T1000 (cell line): ENCODE data around the gene FBXL17.
"Not testable (repeated sequence)": the region's sequence is repeated elsewhere in the genome, so short reads cannot be mapped to it uniquely, and the experiment has no call there.

Experiments used
- DNase-seq: peaks from one replicate; lab custom pipeline; 2025; ENCODE audit warnings: mixed read lengths; lab: John Stamatoyannopoulos, UW

Gene FBXL17

DNA sequence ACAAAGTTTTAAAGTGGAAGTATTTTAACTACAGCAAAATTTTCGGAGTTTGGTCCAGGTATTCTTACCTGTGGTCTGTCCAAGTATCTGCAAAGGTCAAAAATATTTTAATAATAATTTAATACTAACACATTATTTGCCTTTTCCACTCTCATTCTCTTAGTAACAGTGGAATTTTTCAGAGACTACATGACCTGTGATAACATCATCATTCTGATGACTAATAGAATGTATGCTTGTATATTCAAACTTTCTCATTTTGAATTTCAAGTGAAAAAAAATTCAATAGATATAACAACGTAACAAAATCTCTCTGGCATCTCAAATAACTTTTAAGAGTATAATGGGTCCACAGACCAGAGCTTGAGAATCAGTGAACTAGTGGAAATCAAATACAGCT is 78.3 kb downstream of the FBXL17 start:
- DNase-seq: no peak

DNA sequence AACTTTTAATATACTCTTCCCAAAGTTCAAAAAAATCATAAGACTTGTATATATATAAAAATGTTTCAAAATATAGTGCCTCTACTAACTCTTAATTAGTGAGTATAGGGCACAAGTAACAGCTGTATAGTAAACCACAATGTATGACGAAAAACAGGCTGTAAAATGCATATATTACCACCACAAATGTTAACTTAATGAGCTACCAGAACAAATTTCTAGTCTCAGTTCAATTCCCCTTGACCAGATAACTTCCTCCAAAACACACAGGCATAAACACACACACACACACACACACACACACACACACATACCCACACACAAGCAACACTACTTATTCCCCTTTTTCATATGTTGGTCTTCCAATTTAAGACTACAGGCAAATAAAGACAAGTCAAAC is 78.8 kb downstream of the FBXL17 start:
- no peak for DNase-seq

GRCh38 chr5:108297042-108297601 is 84.8 kb downstream of the FBXL17 start:
- DNase-seq: no peak

DNA sequence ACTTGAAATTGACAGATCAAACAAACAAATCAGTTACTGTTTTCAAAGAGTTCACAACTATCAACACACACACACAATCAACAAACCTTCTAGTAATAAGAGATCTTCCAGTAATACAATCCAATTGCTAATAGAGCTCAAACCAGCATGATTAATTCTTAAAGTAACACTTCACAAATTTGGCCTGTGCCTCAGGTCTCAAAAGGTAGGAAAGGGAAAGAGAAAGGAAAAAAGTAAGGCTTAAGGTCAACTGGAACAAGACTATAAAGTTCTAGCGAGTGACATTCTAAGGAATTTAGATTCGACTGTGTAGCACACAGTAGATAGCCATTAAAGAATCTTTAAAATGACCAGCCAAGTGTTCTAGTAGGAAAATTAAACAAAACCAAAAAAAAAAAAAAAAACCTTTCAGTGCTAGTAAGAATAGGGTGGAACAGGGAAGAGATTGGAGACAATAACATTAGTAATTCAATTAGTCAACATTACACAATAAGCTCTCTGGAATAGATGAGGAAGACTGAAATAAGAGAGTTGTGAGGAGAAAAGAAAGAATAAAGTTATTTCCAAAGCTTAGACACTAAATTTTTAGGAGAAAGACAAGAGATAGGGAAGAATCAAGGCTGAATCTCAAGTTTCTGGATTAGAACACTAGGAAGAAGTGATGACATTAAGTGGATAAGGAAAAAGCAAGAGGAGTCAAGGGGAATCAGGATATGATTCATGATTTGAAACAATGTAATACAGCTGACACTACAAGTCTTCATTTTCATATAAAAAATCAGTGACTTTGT is 86.1 kb downstream of the FBXL17 start:
- no peak for DNase-seq

- DNase-seq: no peak
These were observed 100.8 kb downstream of the FBXL17 start for GRCh38 chr5:108280960-108281569.

- DNase-seq: no peak
These were observed 101.7 kb downstream of the FBXL17 start for GRCh38 chr5:108280248-108280647.

- DNase-seq: no peak
These were observed 103.3 kb downstream of the FBXL17 start for GRCh38 chr5:108278285-108279240.

- DNase-seq: no peak
These were observed 105.5 kb downstream of the FBXL17 start for GRCh38 chr5:108276187-108277050.

DNA sequence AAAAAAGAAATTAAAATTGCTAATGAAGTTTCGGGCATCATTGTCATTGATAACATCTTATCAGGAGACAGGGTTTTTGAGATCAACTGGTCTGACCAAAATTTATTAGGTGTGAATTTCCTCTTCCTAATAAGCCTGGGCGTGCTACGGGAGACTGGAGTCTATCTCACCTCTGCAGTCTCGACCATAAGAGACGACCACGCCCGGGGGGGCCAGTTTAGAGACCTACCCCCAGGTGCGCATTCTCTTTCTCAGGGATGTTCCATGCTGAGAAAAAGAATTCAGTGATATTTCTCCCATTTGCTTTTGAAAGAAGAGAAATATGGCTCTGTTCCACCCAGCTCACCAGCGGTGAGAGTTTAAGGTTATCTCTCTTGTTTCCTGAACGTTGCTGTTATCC is 107.8 kb downstream of the FBXL17 start:
- not testable (repeated sequence) for DNase-seq

DNA sequence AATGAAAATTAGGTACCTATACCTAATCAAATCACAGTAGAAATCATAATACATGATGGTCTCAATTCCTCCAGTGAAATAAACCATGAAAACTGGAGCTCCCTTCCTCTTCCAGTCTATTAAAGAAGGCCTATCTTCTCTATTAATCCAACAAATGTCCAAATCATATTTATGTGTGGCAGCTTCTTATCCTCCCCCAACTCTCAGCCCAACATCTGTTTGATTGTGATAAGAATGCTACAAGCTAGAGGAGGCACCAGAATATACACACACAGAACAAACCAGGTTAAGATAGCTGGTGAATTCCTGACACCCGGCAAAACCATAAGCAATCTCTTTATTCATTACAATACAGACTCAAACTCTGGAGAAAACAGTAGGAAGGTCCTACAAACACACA is 110.8 kb downstream of the FBXL17 start:
- DNase-seq: no peak

DNA sequence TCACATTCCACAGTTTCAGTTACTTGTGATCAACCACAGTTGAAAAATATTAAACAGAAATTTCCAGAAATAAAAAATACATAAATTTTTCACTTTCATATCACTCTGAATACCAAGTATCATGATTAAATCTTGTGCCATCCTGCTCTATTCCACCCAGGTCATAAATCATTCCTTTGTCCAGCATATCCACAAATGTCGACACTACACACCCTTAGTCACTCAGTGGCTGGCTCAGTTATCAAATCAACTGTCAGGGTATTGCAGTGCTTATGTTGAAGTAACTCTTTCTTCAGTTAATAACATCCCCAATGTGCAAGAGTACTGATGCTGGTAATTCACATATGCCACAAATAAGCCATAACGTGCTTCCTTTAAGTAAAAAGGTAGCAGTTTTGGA is 115.7 kb downstream of the FBXL17 start:
- no peak for DNase-seq

DNA sequence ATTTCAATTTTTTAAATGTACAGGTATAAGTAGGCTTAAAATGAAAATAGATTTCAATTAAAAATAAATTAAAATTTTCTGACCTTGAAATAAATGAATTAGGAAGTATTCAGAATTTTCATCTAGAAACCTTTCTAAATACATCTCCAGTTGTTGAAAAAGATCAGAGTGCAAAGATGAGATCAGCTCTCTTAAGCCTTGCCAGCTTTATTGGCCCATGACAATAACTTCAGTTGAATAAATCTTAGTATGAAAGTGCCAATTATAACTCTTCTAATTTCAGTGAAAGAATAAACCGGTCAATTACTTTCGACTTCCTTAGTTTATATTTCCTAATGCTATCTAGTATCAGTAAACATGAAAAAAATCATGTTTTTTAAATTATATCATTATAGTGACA is 117.4 kb downstream of the FBXL17 start:
- DNase-seq: no peak

GRCh38 chr5:108263338-108263737 is 118.6 kb downstream of the FBXL17 start:
- no peak for DNase-seq

- DNase-seq: no peak
These were observed 121.1 kb downstream of the FBXL17 start for GRCh38 chr5:108260858-108261170.

DNA sequence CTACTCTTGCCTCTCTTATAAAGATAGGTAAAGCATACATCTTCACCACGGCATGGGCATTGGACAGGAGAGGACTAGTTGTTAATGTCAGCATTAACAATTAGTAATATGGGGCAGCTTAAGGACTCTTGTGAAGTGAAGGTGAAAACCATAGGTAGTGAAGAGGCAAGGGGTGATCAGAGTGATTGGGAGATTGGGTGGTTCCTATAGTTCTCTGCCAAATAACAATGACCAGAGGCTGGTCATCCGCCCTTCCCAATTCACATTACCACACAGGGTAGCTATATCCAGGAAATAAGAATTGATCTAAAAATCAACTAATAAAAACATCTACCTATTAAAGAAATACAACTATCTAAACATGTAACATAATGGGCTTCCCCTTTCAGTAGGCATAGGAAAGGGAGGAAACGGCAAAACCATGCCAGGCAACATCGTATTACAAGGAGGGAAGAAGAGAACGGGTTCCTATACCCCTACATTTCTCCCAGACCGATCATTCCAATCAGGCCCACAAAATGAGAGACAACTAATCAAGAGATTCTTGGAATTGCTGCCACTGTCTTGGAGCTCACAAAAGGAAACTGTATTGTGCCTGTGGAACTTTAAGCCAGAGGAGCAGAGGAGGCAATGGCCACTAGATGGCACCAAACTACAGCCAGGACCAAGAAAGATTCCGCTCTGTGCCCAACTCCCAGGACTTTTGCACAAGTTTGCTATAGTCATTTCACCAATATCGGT is 121.6 kb downstream of the FBXL17 start:
- peak; percentile 19 for DNase-seq

DNA sequence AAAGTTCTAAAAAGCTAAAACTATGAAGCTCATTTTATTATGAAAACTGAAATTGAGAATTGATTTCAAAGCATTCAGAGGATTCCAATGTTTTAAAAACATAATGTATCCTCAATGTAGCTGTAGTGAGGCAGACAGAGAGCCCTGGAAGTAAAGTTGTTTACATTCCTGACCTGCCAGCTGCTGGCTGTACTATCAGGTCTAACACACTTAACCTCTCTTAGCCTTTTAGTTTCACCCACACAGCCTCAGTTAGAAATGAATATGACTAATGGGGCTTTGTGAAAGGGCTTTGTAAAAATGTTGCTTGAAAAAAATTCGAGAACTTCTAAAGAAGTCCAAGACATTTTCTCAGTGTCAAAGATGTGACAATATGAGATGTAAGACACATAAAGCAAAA is 122.6 kb downstream of the FBXL17 start:
- DNase-seq: no peak

DNA sequence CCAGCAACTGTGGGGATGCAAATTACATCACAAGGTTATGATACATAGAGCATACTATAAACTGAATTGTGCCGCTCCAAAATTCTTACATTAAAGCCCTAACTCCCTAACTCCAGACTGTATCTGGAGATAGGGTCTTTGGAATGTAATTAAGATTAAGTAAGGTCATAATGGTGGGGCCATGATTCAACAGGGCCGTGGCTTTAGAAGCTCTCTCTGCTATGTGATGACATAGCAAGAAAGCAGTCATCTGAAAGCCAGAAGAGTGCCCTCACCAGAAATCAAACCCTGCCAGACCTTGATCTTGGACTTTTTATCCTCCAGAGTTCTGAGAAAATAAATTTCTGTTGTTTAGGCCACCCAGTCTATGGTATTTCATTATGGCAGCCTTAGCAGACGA is 123.9 kb downstream of the FBXL17 start:
- no peak for DNase-seq

DNA sequence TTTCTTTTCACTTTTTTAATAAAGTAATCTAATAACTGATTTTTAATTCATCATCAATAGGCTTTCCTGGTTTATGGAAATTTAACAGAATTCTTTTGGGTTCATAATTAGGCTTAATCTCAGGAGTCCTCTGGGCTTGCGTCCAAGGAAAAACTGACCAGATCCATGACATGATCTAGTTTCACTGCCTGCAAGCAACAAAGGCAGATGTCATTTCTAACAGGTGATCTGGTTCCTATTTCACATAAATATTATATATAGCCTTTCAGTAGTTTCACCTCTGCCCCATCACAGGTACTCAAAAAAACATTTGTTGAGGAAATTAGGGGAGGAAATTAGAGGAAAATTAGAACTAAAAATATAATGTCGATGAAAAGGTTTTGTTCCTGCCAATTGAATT is 126.4 kb downstream of the FBXL17 start:
- DNase-seq: no peak

GRCh38 chr5:108251350-108251749 is 130.5 kb downstream of the FBXL17 start:
- no peak for DNase-seq

- DNase-seq: no peak
These were observed 132.0 kb downstream of the FBXL17 start for GRCh38 chr5:108249785-108250426.
